IPS DF 4.7 (cell line): Measurements from ENCODE around the gene ATP11A.

Source experiments
- DNase-seq: peaks from one replicate; pipeline ENCODE4 v3.0.0-alpha.2; 2013; ENCODE audit warnings: low spot score; ENCODE audit errors: extremely low read depth

Gene ATP11A

GRCh38 chr13:112709825-112710783, 20.3 kb downstream of the ATP11A start:
- DNase-seq, result no peak

- DNase-seq, result no peak
Measured at GRCh38 chr13:112710855-112711527, 21.2 kb downstream of the ATP11A start.

- DNase-seq, result no peak
Measured at GRCh38 chr13:112711528-112712265, 21.9 kb downstream of the ATP11A start.

GRCh38 chr13:112712451-112713207, 22.8 kb downstream of the ATP11A start:
- DNase-seq, result no peak

- DNase-seq, result no peak
Measured at GRCh38 chr13:112713517-112714253, 23.8 kb downstream of the ATP11A start.

- no peak for DNase-seq
Measured at GRCh38 chr13:112714376-112715174, 24.7 kb downstream of the ATP11A start.

GRCh38 chr13:112715210-112715609, 25.4 kb downstream of the ATP11A start:
- DNase-seq, result no peak

- DNase-seq, result no peak
Measured at GRCh38 chr13:112715715-112716460, 26.1 kb downstream of the ATP11A start.

- no peak for DNase-seq
Measured at GRCh38 chr13:112716461-112716820, 26.6 kb downstream of the ATP11A start.

- DNase-seq, result no peak
Measured at GRCh38 chr13:112716841-112717520, 27.1 kb downstream of the ATP11A start.

- DNase-seq, result no peak
Measured at GRCh38 chr13:112718318-112718717, 28.5 kb downstream of the ATP11A start.

- no peak for DNase-seq
Measured at GRCh38 chr13:112719016-112719415, 29.2 kb downstream of the ATP11A start.

- DNase-seq, result no peak
Measured at GRCh38 chr13:112719556-112719955, 29.7 kb downstream of the ATP11A start.

GRCh38 chr13:112720251-112720650, 30.4 kb downstream of the ATP11A start:
- no peak for DNase-seq

- no peak for DNase-seq
Measured at GRCh38 chr13:112720814-112721197, 31.0 kb downstream of the ATP11A start.

GRCh38 chr13:112721198-112722104, 31.6 kb downstream of the ATP11A start:
- no peak for DNase-seq
